ENCODE results near the gene GRK4.

- TF ChIP-seq EZH2 (IDR thresholded peaks at IDR 0.05; ENCODE audit: insufficient read depth, poor library complexity, severe bottlenecking) (no peak), EZH2phosphoT487 (IDR thresholded peaks at IDR 0.05; ENCODE audit: insufficient read depth, low read depth) (no peak)
Observed at GRCh38 chr4:3040452-3041191, 77.3 kb downstream of the GRK4 start.

Measured in GM23248 (cell line).